PC-3 (cell line): ENCODE data around the gene SNCG. TPM values are rescaled to one million over a fixed set of nuclear protein-coding genes. Genes with fewer than 3 reads are reported as not detected.
"Not testable (repeated sequence)": the region's sequence is repeated elsewhere in the genome, so short reads cannot be mapped to it uniquely, and the experiment has no call there.

ENCODE experiments used
- ATAC-seq: fragments of 200-7000 bp; cut with Tn5 transposase; 2 replicates; pipeline ENCODE4 v1.9.1; 2020; ENCODE audit warnings: mild to moderate bottlenecking, moderate library complexity
- BruUV-seq: library from RNA; stranded (reverse); fragments of 400-500 nt; replicated peaks from 2 replicates; lab custom pipeline; 2021; lab: Mats Ljungman, UMichigan
- CTCF ChIA-PET: fragments of 300-600 bp; sonication (Branson Sonifier 250); formaldehyde crosslinking; loops from one replicate; lab custom pipeline; 2022; ENCODE audit warnings: antibody characterized with exemption; lab: Charles Lee
- POLR2A ChIA-PET: fragments of 300-600 bp; sonication (Branson Sonifier 250); formaldehyde crosslinking; loops from one replicate; lab custom pipeline; 2022; ENCODE audit warnings: antibody characterized with exemption; ENCODE audit not compliant: unreplicated experiment; lab: Charles Lee
- DNase-seq: peaks from one replicate; pipeline ENCODE4 v3.0.0-alpha.2; 2015
- H2AFZ ChIP-seq: fragments of 300-600 bp; sonication (generic); 2 replicates; pipeline ENCODE4 v1.6.0; 2016; ENCODE audit warnings: antibody characterized with exemption, low read length
- H3F3A ChIP-seq: fragments of 300-600 bp; sonication (generic); one replicate; pipeline ENCODE4 v1.6.0; 2017; ENCODE audit warnings: antibody characterized with exemption, low read length, control low read depth, mild to moderate bottlenecking; ENCODE audit not compliant: unreplicated experiment
- H3K27ac ChIP-seq: fragments of 300-600 bp; sonication (generic); 2 replicates; pipeline ENCODE4 v1.5.1; 2016; ENCODE audit warnings: mild to moderate bottlenecking, low read length
- H3K27me3 ChIP-seq: fragments of 300-600 bp; sonication (generic); 2 replicates; pipeline ENCODE4 v1.6.1; 2016; ENCODE audit warnings: low read length, mixed read lengths
- H3K36me3 ChIP-seq: fragments of 300-600 bp; sonication (generic); 2 replicates; pipeline ENCODE4 v1.6.1; 2016; ENCODE audit warnings: low read depth, mixed run types, low read length, mixed read lengths
- H3K4me1 ChIP-seq: fragments of 300-600 bp; sonication (generic); 2 replicates; pipeline ENCODE4 v1.5.1; 2016; ENCODE audit warnings: low read length; ENCODE audit not compliant: insufficient read depth
- H3K4me2 ChIP-seq: fragments of 300-600 bp; sonication (generic); 2 replicates; pipeline ENCODE4 v1.6.0; 2016; ENCODE audit warnings: low read length
- H3K4me3 ChIP-seq: fragments of 300-600 bp; sonication (generic); 2 replicates; pipeline ENCODE4 v1.5.1; 2016; ENCODE audit warnings: mild to moderate bottlenecking, low read length, mixed read lengths
- H3K79me2 ChIP-seq: fragments of 300-600 bp; sonication (generic); 2 replicates; pipeline ENCODE4 v1.6.1; 2017; ENCODE audit warnings: low read length, mixed read lengths
- H3K9ac ChIP-seq: fragments of 300-600 bp; sonication (generic); 2 replicates; pipeline ENCODE4 v1.6.0; 2016; ENCODE audit warnings: mild to moderate bottlenecking, low read length
- H3K9me2 ChIP-seq: fragments of 300-600 bp; sonication (generic); replicated peaks from 2 replicates; pipeline ENCODE4 v1.6.1; 2016; ENCODE audit warnings: mixed run types, low read length, mixed read lengths
- H3K9me3 ChIP-seq: fragments of 300-600 bp; sonication (generic); 2 replicates; pipeline ENCODE4 v1.6.1; 2016; ENCODE audit warnings: low read length, mixed read lengths
- H4K20me1 ChIP-seq: fragments of 300-600 bp; sonication (generic); 2 replicates; pipeline ENCODE4 v1.6.1; 2016; ENCODE audit warnings: low read length, mixed read lengths
- EZH2 ChIP-seq: fragments of 300-600 bp; sonication (generic); IDR thresholded peaks from one replicate; pipeline ENCODE4 v1.6.1; 2017; ENCODE audit warnings: antibody characterized with exemption, mild to moderate bottlenecking, low read length; ENCODE audit not compliant: unreplicated experiment
- EZH2phosphoT487 ChIP-seq: fragments of 300-600 bp; sonication (generic); IDR thresholded peaks from 2 replicates; pipeline ENCODE4 v1.6.1; 2018; ENCODE audit warnings: mild to moderate bottlenecking, antibody characterized with exemption, low read length, borderline replicate concordance
- intact Hi-C: fragments of 100-400 bp; cut with micrococcal nuclease; formaldehyde crosslinking; loops from 2 replicates; pipeline ENCODE4 v1.9.0; 2023
- total RNA-seq: library from RNA; depleted of rRNA; stranded (reverse); fragments of >200 nt; gene quantifications from 2 replicates; pipeline ENCODE4 v1.2.3, GENCODE V29; 2014
- TF ChIP-seq, protein P1 (sequence below): fragments of 300-600 bp; sonication (generic); conservative IDR thresholded peaks from 2 replicates; pipeline ENCODE4 v1.5.1; 2017; ENCODE audit warnings: antibody characterized with exemption, low read depth, mild to moderate bottlenecking, low read length

The SNCG gene
- total RNA-seq, 1 experiment from 2014 or later = 2.7 TPM

DNA sequence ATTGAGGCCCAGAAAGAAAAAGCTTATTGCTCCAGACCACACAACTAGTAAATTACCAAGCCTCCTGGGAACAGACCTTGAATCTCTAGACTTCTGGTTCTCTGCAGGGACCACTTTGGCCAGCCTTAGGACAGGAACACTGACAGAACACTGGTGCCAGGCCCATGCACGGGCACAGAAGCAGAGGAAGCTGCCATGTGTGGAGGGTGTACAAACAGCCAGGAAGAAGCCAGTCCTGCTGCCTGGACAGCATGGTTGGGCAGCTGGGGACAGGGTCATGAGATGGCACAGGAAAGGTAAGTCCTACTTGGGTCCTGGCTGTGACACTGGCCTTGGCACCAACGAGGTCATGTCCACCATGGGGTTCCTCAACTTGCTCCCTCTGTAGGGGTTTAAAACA lies 20.1 kb upstream of the SNCG start:
- intact Hi-C loops = no loop called here
- H3K9me3 ChIP-seq = no peaks in the 10 kb centered on the region
- H3K4me2 ChIP-seq = no peak overlapping the region
- POLR2A ChIA-PET = no interaction called here
- DNase-seq = no peak
- no peak overlapping the region for H3K4me3 ChIP-seq
- peaks cover 4% of the 10 kb centered on the region; the same call in 1 of the 2 replicates for H3K4me1 ChIP-seq
- no peaks in the 10 kb centered on the region for H3K9me2 ChIP-seq
- BruUV-seq = no TSS peak
- H3K27ac ChIP-seq = no peak overlapping the region
- ATAC-seq = no peak
- no peak overlapping the region for H3K9ac ChIP-seq
- H3F3A ChIP-seq = no peaks in the 10 kb centered on the region
- H3K36me3 ChIP-seq = no peaks in the 10 kb centered on the region
- TF ChIP-seq EZH2 = no peak
- H3K79me2 ChIP-seq = no peaks in the 10 kb centered on the region
- H4K20me1 ChIP-seq = no peaks in the 10 kb centered on the region
- CTCF ChIA-PET = interaction anchor here (1.3 kb wide), 1 partner anchor 22 kb away, joined by 5 read pairs; no protein-coding TSS in a partner anchor
- H2AFZ ChIP-seq = no peak overlapping the region
- no peaks in the 10 kb centered on the region for H3K27me3 ChIP-seq

DNA sequence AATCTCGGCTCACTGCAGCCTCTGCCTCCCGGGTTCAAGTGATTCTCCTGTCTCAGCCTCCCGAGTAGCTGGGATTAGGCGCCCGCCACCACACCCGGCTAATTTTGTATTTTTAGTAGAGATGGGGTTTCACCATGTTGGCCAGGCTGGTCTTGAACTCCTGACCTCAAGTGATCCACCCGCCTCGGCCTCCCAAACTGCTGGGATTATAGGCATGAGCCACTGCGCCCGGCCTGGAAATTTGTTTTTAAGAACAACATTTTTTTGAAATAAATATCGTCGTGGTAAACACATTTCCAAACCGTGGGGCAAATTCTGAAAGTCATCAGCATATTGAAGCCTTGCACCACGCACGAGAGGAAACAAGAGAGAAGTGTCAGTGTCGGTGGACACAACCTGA lies 18.3 kb upstream of the SNCG start:
- H3K27ac ChIP-seq, H3F3A ChIP-seq, H2AFZ ChIP-seq, H4K20me1 ChIP-seq, H3K4me3 ChIP-seq, intact Hi-C loops, POLR2A ChIA-PET, ATAC-seq, H3K9ac ChIP-seq, H3K27me3 ChIP-seq, H3K79me2 ChIP-seq, H3K4me2 ChIP-seq, BruUV-seq, H3K4me1 ChIP-seq, H3K9me3 ChIP-seq, H3K36me3 ChIP-seq, H3K9me2 ChIP-seq, DNase-seq: not testable (repeated sequence)
- CTCF ChIA-PET = interaction anchor here (0.7 to 0.8 kb wide), 2 partner anchors 26 to 155 kb away, joined by 5 to 7 read pairs; partner anchors contain the start of gene SHLD2

DNA sequence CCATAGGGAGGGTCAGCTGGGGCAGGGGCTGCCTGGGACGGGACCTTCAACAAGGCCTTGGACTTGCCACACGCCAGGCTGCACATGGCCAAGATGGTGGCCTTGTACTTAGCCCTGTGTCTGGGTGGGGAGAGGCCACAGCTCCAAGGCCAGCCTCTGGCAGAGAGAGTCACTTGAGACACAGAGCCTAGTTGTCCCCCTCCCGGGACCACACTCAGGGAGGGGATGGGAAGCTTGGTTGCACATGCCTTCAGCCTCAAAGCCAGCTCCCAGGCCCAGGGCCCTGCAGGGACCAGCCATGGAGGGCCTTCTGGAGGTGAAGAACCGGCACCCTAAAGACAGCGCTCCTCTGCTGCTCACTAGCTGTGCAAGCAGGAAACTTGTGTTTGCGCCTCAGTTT lies 17.7 kb upstream of the SNCG start:
- no peak overlapping the region for H3K4me3 ChIP-seq
- H3K27me3 ChIP-seq = no peaks in the 10 kb centered on the region
- no peaks in the 10 kb centered on the region for H3K4me1 ChIP-seq
- ATAC-seq = no peak
- H3K4me2 ChIP-seq = no peak overlapping the region
- no TSS peak for BruUV-seq
- no peaks in the 10 kb centered on the region for H3K9me3 ChIP-seq
- no peaks in the 10 kb centered on the region for H4K20me1 ChIP-seq
- intact Hi-C loops = no loop called here
- no peak overlapping the region for H3K27ac ChIP-seq
- H3K9ac ChIP-seq = no peak overlapping the region
- no peaks in the 10 kb centered on the region for H3K36me3 ChIP-seq
- TF ChIP-seq, protein P1, sequence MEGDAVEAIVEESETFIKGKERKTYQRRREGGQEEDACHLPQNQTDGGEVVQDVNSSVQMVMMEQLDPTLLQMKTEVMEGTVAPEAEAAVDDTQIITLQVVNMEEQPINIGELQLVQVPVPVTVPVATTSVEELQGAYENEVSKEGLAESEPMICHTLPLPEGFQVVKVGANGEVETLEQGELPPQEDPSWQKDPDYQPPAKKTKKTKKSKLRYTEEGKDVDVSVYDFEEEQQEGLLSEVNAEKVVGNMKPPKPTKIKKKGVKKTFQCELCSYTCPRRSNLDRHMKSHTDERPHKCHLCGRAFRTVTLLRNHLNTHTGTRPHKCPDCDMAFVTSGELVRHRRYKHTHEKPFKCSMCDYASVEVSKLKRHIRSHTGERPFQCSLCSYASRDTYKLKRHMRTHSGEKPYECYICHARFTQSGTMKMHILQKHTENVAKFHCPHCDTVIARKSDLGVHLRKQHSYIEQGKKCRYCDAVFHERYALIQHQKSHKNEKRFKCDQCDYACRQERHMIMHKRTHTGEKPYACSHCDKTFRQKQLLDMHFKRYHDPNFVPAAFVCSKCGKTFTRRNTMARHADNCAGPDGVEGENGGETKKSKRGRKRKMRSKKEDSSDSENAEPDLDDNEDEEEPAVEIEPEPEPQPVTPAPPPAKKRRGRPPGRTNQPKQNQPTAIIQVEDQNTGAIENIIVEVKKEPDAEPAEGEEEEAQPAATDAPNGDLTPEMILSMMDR = no peak
- TF ChIP-seq EZH2phosphoT487 (no peak), EZH2 (no peak)
- ChIA-PET POLR2A (no interaction called here), CTCF (no interaction called here)
- no peak for DNase-seq
- no peaks in the 10 kb centered on the region for H3F3A ChIP-seq
- H3K9me2 ChIP-seq = no peaks in the 10 kb centered on the region
- no peaks in the 10 kb centered on the region for H3K79me2 ChIP-seq
- no peak overlapping the region for H2AFZ ChIP-seq

DNA sequence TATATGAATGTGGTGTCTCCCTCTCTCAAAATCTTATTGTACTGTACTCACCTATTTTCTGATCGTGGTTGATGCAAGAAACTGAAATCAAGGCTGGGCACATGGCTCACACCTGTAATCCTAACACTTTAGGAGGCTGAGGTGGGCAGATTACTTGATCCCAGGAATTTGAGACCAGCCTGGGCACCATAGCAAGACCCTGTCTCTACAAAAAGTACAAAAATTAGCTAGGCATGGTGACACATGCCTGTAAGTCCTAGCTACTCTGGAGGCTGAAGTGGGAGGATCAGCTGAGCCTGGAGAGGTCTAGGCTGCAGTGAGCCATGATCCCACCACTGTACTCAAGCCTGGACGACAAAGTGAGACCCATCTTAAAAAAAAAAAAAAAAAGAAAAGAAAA lies 17.0 kb upstream of the SNCG start:
- TF ChIP-seq EZH2phosphoT487 (no peak), EZH2 (no peak)
- TF ChIP-seq, protein P1 = no peak
- Histone ChIP-seq H3K9me3 (no peaks in the 10 kb centered on the region), H3K9me2 (no peaks in the 10 kb centered on the region), H4K20me1 (no peaks in the 10 kb centered on the region), H3K4me1 (no peaks in the 10 kb centered on the region), H3K27ac (no peak overlapping the region), H3K9ac (no peak overlapping the region), H2AFZ (no peak overlapping the region), H3K36me3 (no peaks in the 10 kb centered on the region), H3K27me3 (no peaks in the 10 kb centered on the region), H3K79me2 (no peaks in the 10 kb centered on the region), H3K4me3 (no peak overlapping the region), H3F3A (no peaks in the 10 kb centered on the region), H3K4me2 (no peak overlapping the region)
- ChIA-PET POLR2A (no interaction called here), CTCF (interaction anchor here (0.6 kb wide), 1 partner anchor 179 kb away, joined by 3 read pairs; no protein-coding TSS in a partner anchor)
- no TSS peak for BruUV-seq
- intact Hi-C loops = no loop called here
- DNase-seq (no peak), ATAC-seq (no peak)
